ENCODE measurements around the gene USP17L24. TPM values are rescaled to one million over a fixed set of nuclear protein-coding genes. Genes with fewer than 3 reads are reported as not detected.
"Not testable (repeated sequence)": the region's sequence is repeated elsewhere in the genome, so short reads cannot be mapped to it uniquely, and the experiment has no call there.

The USP17L24 gene
- total RNA-seq: not detected

- not testable (repeated sequence) for DNase-seq
These were observed at the start of gene USP17L24 for GRCh38 chr4:9324865-9325264. Gene USP17L24, plus strand, starts transcription at chr4:9325165. Its CDS starts 0 bp downstream, at chr4:9325165.

- not testable (repeated sequence) for DNase-seq
These were observed 774 bp upstream of the USP17L24 start for GRCh38 chr4:9324191-9324590.

- not testable (repeated sequence) for DNase-seq
These were observed 4.6 kb downstream of the USP17L24 start, which contains the start of gene USP17L25 for GRCh38 chr4:9329611-9330010. Gene USP17L25, plus strand, starts transcription at chr4:9329911. Its CDS starts 0 bp downstream, at chr4:9329911.

GRCh38 chr4:9334358-9334757, 9.4 kb downstream of the USP17L24 start, which contains the start of gene USP17L26:
Gene USP17L26, plus strand, starts transcription at chr4:9334658. Its CDS starts 0 bp downstream, at chr4:9334658.
- not testable (repeated sequence) for DNase-seq

GRCh38 chr4:9339103-9339502, 14.1 kb downstream of the USP17L24 start, which contains the start of gene USP17L5:
Gene USP17L5, plus strand, starts transcription at chr4:9339403. Its CDS starts 0 bp downstream, at chr4:9339403.
- not testable (repeated sequence) for DNase-seq

- DNase-seq: not testable (repeated sequence)
These were observed 18.9 kb downstream of the USP17L24 start, which contains the start of gene USP17L27 for GRCh38 chr4:9343848-9344247. Gene USP17L27, plus strand, starts transcription at chr4:9344148. Its CDS starts 0 bp downstream, at chr4:9344148.

GRCh38 chr4:9348593-9348992, 23.6 kb downstream of the USP17L24 start, which contains the start of gene USP17L28:
Gene USP17L28, plus strand, starts transcription at chr4:9348893. Its CDS starts 0 bp downstream, at chr4:9348893.
- DNase-seq: not testable (repeated sequence)

- not testable (repeated sequence) for DNase-seq
These were observed 25.9 kb downstream of the USP17L24 start for GRCh38 chr4:9350866-9351265.

- not testable (repeated sequence) for DNase-seq
These were observed 28.4 kb downstream of the USP17L24 start, which contains the start of gene USP17L29 for GRCh38 chr4:9353338-9353737. Gene USP17L29, plus strand, starts transcription at chr4:9353638. Its CDS starts 0 bp downstream, at chr4:9353638.

GRCh38 chr4:9362829-9363228, 37.9 kb downstream of the USP17L24 start, which contains the start of gene USP17L30:
Gene USP17L30, plus strand, starts transcription at chr4:9363129. Its CDS starts 0 bp downstream, at chr4:9363129.
- not testable (repeated sequence) for DNase-seq

Other genes starting within 250 kb of the USP17L24 start
- not detected for gene FAM90A26, start 154.8 kb upstream of the USP17L24 start, total RNA-seq
- not detected for gene USP17L10, start 114.5 kb upstream of the USP17L24 start, total RNA-seq
- gene USP17L11, start 109.8 kb upstream of the USP17L24 start, total RNA-seq: not detected
- not detected for gene USP17L12, start 105.0 kb upstream of the USP17L24 start, total RNA-seq
- not detected for gene USP17L13, start 100.3 kb upstream of the USP17L24 start, total RNA-seq
- gene USP17L15, start 90.8 kb upstream of the USP17L24 start, total RNA-seq: not detected
- gene USP17L17, start 81.3 kb upstream of the USP17L24 start, total RNA-seq: not detected
- not detected for gene USP17L18, start 76.5 kb upstream of the USP17L24 start, total RNA-seq
- gene USP17L19, start 71.8 kb upstream of the USP17L24 start, total RNA-seq: not detected
- not detected for gene USP17L20, start 67.0 kb upstream of the USP17L24 start, total RNA-seq
- gene USP17L21, start 62.3 kb upstream of the USP17L24 start, total RNA-seq: not detected
- not detected for gene USP17L22, start 57.5 kb upstream of the USP17L24 start, total RNA-seq
- not detected for gene USP17L25, start 4.7 kb downstream of the USP17L24 start, total RNA-seq
- gene USP17L26, start 9.5 kb downstream of the USP17L24 start, total RNA-seq: not detected
- not detected for gene USP17L5, start 14.2 kb downstream of the USP17L24 start, total RNA-seq
- gene USP17L27, start 19.0 kb downstream of the USP17L24 start, total RNA-seq: not detected
- not detected for gene USP17L28, start 23.7 kb downstream of the USP17L24 start, total RNA-seq
- gene USP17L29, start 28.5 kb downstream of the USP17L24 start, total RNA-seq: not detected
- not detected for gene USP17L30, start 38.0 kb downstream of the USP17L24 start, total RNA-seq
- gene DEFB131A, start 119.2 kb downstream of the USP17L24 start, total RNA-seq: not detected